Omental fat pad (tissue), 4 donors: ENCODE results near the gene TMBIM4. TPM values are rescaled to one million over a fixed set of nuclear protein-coding genes. Genes with fewer than 3 reads are reported as not detected.
"Not testable (repeated sequence)": the region's sequence is repeated elsewhere in the genome, so short reads cannot be mapped to it uniquely, and the experiment has no call there.

ENCODE experiments used
- ATAC-seq: fragments of 150-250 bp; one replicate; pipeline ENCODE4 v1.9.1; 2016; ENCODE audit warnings: mild to moderate bottlenecking, moderate library complexity; ENCODE audit not compliant: low FRiP score
- DNase-seq: peaks from one replicate; pipeline ENCODE4 v3.0.0-alpha.2; 2019; ENCODE audit warnings: low spot score
- CTCF ChIP-seq, 3 donors: fragments of 450-650 bp; IDR thresholded peaks; one replicate each; pipeline ENCODE4 v1.5.1; 2016 to 2017; ENCODE audit warnings: antibody characterized with exemption in 3 of 3, mild to moderate bottlenecking in 3 of 3, moderate library complexity in 2 of 3
- total RNA-seq, 4 donors: library from RNA; depleted of rRNA; stranded (reverse); fragments of >200 nt; gene quantifications; one replicate each; pipeline ENCODE4 v1.1.0, GENCODE V29; 2016

The TMBIM4 gene
- total RNA-seq, 4 donors from 2014 or later = 137 to 231 (median 209) TPM

- no peak for TF ChIP-seq CTCF (IDR thresholded peaks at IDR 0.05)
- ATAC-seq (no peak), DNase-seq (no peak)
Measured at GRCh38 chr12:66182956-66183355, 13.2 kb upstream of the TMBIM4 start.

- TF ChIP-seq CTCF (IDR thresholded peaks at IDR 0.05) = no peak
- ATAC-seq (peak; percentile 75), DNase-seq (no peak)
Measured at GRCh38 chr12:66176105-66176900, 6.5 kb upstream of the TMBIM4 start.

DNA sequence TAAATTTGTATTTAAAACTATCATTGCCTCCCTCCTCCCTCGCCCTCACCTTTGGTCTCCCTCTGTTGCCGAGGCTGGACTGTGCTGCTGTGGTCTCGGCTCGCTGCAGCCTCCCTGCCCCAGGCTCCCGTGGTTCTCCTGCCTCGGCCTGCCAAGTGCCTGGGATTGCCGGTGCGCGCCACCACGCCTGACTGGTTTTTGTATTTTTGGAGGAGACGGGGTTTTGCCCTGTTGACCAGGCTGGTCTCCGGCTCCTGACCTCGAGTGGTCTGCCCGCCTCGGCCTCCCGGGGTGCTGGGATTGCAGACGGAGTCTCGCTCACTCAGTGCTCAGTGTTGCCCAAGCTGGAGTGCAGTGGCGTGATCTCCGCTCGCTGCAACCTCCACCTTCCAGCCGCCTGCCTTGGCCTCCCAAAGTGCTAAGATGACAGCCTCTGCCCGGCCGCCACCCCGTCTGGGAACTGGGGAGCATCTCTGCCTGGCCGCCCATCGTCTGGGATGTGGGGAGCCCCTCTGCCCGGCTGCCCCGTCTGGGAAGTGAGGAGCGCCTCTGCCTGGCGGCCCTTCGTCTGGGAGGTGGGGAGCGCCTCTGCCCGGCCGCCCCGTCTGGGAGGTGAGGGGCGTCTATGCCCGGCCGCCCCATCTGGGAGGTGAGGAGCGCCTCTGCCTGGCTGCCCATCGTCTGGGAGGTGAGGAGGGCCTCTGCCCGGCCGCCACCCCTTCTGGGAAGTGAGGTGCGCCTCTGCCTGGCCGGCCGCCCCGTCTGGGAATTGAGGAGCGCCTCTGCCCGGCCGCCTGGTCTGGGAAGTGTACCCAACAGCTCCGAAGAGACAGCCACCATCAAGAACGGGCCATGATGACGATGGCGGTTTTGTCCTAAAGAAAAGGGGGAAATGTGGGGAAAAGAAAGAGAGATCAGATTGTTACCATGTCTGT lies 4.9 kb upstream of the TMBIM4 start:
- DNase-seq, ATAC-seq: not testable (repeated sequence)

DNA sequence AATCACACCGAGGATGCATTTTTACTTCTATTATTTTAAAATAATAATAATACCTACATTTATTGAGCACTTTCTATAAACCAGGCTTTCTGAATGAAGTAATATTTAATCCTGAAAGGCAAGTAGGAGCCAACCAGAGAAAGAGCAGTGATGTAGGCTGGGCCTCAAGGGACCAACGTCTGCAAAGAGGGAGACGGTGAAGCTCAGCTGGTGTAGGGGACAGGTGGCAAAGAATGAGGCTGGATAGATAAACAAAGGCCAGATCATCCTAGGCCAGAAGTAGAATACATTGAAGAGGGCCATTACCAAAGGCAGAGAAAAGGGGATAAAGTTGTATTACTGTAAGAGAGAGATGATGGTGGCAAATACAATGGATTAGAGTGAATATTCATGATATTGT lies 810 bp upstream of the TMBIM4 start:
- no peak for ATAC-seq
- DNase-seq = no peak
- no peak for TF ChIP-seq CTCF (IDR thresholded peaks at IDR 0.05)

DNA sequence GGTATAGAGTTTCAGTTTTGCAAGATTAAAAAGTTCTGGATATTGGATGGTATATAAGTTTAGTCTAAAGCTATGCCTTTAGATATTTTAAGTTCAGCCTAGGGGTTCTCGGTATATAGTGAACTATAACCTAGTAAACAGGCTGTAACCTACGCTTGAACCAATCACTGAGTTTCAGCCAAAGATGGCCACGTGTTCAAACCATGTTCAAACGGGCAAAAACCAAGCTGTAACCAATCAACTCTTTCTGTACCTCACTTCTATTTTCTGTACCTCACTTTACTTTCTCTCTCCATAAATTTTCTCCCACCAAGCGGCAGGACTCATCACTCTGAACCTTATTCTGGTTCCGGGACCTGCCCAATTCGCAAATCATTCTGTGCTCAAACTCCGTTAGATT lies 1.4 kb downstream of the TMBIM4 start:
- ATAC-seq = no peak
- TF ChIP-seq CTCF (IDR thresholded peaks at IDR 0.05) = no peak
- no peak for DNase-seq

DNA sequence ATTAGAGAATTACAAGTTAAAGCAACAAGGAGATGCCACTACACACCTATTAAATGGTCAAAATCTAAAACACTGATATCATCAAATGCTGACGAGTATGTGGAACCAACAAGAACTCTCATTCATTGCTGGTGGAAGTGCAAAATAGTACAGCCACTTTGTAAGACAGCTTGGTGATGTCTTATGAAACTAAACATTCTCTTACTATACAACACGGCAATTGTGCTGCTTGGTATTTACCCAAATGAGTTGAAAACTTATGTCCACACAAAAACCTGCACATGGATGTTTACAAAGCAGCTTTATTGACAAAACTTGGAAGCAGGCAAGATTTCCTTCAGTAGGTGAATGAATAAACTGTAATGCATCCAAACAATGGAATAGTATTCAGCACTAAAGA lies 3.2 kb downstream of the TMBIM4 start:
- TF ChIP-seq CTCF (IDR thresholded peaks at IDR 0.05) = no peak
- no peak for ATAC-seq

DNA sequence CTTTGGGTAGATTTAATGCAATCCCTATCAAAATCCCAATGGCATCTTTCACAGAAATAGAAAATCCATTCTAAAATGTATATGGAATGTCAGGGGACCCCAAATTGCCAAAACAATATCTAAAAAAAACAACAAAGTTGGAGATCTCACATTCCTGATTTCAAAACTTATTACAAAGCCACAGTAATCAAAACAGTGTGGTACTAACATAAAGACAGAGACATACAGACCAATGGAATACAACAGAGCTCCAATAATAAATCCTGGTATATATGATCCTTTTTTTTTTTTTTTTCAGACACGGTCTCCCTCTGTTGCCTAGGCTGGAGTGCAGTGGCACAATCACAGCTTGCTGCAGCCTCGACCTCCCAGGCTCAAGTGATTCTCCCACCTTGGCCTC lies 4.7 kb downstream of the TMBIM4 start:
- ATAC-seq (no peak), DNase-seq (no peak)
- TF ChIP-seq CTCF (IDR thresholded peaks at IDR 0.05) = no peak

More for the DNA sequence above, 3.2 kb downstream of the TMBIM4 start:
- no peak for DNase-seq
